Measurements from ENCODE around the gene PNLIPRP1.

Gene PNLIPRP1

DNA sequence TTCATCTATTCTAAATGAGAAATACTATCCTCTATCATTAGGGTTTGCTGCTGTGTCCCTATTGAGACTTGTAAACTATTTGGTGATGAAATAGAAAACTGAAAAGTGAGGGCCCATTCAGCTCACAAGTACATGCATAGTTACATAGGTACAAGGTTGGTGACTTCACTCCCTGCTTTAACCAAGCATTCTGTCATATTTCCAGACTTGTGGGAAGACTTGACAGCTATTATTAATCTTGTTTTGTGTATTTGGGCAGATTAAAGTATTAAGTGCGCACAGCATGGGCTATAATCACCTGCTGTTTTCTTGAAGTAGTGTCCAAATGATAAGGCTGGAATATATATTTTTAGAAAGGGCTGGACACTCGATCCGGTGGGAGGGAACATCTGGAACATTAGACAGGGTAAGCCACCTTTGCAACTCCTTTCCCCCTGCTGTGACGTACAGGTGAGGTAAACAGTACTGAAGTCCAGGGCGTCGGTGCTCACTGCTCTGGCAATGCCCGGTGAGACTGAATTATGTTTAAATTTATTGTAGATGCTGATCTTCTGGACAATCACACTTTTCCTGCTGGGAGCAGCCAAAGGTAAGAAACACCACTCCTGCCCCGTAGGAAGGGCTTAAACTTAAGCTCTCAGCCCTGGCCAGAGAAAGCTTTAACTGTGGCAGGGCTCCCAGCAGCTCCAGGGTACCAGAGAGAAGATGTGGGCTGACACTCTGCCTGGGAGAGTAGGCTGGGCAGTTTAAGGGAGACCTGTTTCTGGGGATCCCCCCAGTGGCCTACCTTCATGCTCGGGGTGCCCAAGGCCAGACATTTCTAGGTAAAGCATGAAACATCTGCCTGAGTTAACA, at the start of gene PNLIPRP1:
Gene PNLIPRP1, plus strand, starts transcription at position 370 of the 855 bp plus-strand sequence. Its CDS starts 171 bp downstream, at position 541.
- DNase-seq = no peak

DNA sequence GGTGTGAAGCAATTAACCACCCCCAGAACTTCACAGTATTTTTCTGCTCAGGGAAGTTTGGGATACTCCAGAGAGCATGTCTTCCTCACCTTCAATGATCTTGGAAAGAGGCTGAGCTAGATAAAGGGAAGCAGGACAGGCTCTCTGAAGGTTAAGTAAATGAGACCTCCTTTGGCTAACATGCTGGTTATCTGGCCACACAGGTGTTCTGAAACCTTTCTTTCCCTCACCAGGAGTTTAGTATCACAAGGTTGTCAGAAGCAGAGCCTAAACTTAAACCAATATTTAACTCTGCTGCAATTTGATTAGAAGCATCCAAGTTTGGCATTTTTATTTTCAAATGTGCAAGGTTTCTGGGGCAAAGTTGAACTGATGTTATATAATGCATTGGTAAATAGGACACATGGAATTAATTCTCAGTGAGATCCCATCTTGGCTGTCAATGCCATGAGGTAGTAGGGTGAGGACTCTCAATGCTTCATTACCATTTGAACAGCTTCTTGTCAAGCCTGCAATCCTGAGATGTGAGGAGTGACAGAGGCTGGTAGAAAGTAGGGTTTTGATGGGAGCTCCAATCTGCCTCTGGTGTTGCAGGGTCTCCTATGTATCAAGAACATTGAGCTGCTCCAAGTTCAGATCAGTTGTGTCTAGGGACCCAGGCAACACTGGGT, 48.6 kb upstream of the PNLIPRP1 start:
- DNase-seq = no peak

DNA sequence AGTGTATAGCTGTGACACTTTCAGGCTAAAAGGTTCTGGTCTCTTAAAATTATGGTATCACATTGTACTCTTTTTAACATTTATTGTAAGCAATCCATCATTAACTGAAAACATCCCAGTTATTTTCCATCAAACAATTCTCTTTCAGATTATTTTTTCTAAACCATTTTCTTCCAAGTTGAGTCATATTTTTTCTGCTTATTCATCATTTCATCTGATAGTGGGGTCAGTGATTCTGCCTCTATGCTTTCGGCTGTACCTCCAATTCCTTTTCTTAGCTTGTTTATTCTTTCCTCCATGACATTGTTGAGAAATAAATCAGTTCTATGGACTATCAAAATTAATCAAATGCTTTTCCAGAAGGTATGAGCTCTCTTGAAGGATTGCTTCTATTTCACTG, 45.6 kb upstream of the PNLIPRP1 start:
- DNase-seq = no peak

DNA sequence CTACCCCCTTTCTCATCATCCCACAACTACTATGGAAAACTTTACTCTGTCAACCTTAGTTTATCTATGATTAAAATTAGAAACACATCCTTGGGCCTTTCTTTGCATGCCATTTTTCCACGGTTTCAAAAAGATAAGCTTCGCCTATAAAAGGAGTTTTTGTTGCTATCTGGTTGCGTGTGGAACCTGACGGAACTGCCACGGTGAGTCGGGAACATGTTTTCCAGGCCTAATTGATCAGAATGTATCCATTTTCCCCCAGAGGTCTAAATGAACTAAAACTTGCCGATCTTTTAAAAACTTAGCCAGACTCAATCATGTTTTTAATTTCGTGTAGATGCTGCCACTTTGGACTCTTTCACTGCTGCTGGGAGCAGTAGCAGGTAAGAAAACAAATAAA, 45.0 kb upstream of the PNLIPRP1 start, which contains the start of gene PNLIP:
Gene PNLIP, plus strand, starts transcription at position 176 of the 400 bp plus-strand sequence. Its CDS starts 162 bp downstream, at position 338.
- DNase-seq = no peak

DNA sequence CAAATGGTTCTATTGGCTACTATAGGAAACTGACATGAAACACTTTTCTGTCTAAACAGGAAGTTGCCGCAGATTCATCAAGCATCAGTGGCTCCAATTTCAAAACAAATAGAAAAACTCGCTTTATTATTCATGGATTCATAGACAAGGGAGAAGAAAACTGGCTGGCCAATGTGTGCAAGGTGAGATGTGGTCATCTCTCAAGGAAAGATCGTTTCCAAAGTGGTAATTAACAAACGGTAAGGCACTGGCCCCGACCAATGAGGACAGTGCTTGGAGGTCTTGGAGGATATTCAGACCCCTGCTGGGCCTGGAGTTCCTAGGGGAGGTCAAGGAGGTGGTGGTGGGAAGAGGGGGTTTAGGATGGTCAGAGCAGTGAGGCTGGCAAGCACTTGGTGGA, 42.5 kb upstream of the PNLIPRP1 start:
- no peak for DNase-seq

DNA sequence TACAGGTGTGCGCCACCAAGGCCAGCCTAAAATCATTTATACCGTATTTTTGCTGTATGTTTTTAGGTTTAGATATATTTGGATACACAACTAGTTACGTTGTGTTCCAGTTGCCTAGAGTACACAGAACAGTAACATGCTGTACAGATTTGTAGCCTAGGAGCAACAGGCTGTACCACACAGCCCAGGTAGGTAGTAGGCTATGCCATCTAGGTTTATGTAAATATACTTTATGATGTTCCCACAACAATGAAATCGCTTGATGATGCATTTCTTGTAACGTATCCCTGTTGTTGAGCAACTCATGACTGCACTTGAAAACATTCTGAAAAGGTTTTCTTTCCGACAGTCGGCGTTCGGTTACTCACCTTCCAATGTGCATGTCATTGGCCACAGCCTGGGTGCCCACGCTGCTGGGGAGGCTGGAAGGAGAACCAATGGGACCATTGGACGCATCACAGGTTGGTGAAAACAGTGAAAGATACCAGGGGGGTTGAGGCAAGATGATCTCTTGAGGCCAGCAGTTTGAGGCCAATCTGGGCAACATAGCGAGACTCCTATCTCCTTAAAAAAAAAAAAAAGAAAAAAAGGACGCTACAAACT, 37.3 kb upstream of the PNLIPRP1 start:
- DNase-seq = no peak

DNA sequence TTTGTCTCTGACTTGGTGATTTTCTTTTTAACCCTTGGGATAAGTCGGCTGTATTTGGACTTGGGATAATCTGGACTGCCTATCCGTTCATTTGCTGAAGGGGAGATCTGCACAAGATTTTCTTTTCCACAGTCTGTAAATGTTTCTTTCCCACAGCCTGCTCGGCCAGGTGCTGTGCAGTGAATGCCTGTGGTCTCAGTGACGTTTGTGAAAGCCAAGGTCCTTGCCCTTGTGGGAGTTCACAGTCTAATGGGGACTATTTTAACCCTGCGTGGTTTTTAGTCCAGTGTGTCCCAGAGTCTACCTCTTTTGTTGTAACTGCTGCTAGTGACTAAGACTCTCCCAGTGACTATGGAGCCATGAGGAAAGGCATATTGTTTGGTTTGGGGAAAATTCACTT, 36.1 kb upstream of the PNLIPRP1 start:
- no peak for DNase-seq

DNA sequence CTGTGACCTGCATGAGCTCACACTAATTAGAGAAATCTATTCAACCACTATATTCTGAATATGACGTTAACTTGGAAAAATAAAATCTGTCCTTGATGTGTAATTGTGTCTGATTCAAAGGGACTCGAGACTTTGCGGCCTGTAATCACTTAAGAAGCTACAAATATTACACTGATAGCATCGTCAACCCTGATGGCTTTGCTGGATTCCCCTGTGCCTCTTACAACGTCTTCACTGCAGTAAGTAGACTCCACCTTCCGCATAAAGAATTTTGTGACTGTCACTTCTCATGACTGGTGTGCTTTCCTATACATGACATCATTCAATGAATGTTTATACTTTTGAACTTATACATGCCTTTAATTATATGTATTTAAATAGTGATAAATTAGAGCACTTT, 34.9 kb upstream of the PNLIPRP1 start:
- no peak for DNase-seq

DNA sequence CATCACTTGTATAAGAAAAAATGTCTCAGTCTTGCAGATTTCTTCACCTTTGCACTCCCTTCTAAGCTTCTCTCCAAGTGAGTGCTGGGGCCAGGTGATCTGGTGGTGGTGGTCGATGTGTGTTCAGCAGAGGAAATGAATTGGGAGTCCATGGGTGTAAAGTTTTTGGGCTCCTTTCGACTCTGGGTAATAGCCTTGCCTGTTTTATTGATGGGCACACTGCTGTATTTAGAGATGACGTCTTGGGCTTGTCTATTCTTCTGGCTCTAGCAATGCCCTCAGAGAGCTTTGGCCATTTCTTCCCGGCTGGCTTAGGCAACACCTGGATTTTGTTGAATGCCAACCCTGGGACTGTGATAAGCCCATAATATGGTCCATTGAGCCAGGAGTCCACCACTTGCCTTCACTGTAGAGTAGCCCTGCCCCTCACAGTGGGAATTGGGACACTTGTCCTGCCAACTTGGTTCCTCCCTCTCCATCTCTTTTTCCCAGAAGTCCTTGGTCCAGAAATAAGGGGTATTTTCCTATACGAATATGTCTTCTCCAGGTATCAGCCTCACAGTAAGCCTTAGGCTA, 33.4 kb upstream of the PNLIPRP1 start:
- no peak for DNase-seq

DNA sequence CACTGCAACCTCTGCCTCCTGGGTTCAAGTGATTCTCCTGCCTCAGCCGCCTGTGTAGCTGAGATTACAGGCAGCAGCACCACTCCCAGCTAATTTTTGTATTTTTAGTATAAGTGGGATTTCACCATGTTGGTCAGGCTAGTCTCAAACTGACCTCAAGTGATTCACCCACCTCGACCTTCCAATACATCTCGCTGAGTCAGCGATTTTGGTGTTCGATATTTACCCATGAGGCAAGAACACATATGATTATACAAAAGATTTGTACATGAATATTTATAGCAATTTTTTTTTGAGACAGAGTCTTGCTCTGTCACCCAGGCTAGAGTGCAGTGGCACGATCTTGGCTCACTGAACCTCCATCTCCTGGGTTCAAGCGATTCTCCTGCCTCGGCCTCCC, 25.2 kb upstream of the PNLIPRP1 start:
- no peak for DNase-seq

DNA sequence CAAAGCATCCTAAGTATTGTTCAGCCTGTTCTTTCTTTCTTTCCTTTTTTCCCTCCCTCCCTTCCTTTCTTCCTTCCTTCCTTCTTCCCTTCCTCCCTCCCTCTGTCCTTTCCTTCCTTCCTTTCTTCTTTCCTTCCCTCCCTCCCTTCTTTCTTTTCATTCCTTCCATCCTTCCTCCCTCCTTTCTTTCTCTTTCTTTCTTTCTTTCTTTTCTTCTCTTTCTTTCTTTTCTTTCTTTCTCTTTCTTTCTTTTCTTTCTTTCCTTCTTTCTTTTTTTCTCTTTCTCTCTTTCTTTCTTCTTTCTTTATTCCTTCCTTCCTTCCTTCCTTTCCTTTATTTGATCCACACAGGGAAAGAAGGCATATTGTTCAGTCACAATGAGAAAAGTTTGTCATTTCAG, 23.8 kb upstream of the PNLIPRP1 start:
- DNase-seq = no peak

DNA sequence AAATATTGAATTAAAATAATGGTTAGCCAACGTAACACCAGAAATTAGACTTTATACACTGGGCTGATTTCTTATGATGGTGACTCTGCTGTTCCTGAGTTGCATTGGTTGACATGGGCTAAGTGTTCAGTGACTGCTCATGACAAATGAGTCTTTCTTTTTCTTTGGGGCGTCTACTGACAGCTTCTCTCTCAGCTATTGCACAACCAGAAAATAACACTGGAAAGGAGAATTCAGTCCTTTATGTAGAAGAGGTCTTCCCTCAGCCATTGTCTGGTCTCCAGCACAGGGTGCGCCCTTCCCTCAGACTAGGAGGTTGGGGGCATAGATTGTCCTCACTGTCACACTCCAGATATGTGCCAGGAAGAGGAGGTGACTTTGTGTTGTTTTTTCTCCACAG, 23.4 kb upstream of the PNLIPRP1 start:
- no peak for DNase-seq

DNA sequence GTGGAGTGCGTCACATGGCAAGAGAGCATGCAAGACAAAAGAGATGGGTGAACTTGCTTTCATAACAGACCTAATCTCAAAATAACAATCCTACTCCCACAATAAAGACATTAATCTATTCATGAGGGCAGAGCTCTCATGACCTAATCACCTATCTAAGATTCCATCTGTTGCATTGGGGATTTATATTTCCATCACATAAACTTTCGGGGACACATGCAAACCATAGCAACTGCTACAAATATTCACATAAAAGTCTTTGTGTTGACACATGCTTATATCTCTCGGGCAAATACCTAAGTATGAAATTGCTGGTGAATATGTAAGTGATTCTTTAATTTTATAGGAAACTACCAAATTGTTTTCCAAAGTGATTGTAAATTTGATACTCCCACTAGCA, 16.0 kb upstream of the PNLIPRP1 start:
- DNase-seq = no peak

DNA sequence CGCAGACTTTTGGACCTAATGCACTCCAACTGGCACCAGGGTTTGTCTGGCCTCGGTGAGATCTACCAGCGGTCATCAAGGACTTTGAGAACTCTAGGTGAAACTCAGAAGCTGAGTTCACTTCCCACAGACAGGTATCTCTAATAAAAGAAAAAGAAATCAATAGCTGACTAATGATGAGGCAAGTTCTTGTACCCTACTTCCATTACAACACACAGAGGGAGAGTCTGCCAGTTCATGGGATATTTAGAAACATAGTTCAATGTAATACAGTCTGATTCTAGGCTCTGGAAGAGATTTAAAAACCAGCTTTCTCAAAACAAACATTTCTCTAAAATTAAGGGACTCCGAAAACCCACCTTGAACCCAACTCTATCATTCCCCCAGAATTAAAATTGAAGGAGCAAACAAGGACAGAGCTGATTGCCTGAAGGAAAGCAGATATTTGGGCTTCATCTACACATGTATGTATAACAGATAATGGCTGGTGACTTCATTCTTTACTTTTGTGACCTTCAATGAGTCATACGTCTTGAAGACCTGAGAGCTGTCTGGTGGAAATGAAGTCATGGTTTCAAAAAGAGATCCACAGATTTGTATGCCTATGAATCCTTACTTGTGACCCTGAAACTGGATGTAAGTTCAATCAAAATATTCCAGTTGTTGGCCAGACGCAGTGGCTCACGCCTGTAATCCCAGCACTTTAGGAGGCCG, 2.7 kb upstream of the PNLIPRP1 start:
- no peak for DNase-seq

DNA sequence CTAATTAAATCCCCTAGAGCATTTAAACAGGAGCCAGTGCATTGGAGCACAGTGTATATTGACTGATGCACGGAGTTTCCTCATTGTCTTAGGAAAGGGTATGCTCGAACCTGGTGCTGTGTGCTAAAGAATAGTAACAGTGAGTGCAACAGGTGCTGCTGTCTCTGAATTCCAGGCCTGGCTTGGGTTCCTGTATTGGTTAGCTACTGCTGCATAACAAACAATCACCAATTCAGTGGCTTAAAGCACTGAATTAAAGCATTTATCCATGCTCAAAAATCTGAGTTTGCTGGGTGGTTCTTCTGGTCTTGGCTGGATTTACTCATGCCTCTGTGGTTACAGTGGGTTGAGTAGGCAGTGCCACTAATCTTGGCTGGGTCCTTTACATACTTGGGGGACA, 1.8 kb upstream of the PNLIPRP1 start:
- no peak for DNase-seq

DNA sequence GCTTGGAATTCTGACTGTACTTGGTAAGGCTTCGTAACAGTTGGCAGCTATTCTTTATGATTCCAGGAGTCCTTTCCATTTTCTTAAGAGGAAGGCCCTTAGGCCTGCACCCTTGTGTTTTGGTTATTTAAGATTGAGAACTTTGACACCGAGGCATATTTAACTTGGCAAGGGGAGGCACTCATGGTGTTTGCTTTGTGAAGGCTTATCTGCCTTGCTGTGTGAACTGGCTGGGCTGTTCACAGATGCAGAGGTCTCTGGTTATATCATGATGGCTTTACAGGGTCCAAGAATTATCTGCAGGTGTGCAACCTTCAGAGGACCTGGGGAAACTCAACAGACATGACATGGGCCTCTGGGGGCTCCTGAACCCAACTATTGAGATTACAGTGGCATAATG, 833 bp upstream of the PNLIPRP1 start:
- DNase-seq = no peak

DNA sequence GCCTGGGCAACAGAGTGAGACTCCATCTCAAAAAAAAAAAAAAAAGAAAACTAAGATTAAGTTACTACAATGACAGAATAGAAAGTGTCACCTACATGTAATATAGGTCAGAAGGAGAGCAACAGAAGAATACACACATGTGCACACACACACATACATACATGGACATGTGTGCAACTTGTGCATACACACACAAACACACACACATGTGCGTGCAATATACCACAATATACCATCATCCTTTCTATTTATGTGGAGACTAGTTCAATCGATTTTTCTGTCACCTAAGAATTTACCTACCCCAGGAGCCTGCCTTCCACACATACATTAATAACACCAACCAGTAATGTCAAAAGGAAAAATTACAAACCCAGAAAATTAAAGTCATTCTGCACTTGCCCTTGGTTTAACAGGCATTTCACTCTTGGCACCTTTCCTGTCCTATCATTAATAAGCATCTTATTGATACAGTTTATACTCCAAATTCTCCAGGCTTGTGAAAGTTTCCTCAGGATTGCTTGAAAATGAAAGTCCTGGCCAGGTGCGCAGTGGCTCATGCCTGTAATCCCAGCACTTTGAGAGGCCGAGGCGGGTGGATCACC, 2.5 kb downstream of the PNLIPRP1 start:
- no peak for DNase-seq

DNA sequence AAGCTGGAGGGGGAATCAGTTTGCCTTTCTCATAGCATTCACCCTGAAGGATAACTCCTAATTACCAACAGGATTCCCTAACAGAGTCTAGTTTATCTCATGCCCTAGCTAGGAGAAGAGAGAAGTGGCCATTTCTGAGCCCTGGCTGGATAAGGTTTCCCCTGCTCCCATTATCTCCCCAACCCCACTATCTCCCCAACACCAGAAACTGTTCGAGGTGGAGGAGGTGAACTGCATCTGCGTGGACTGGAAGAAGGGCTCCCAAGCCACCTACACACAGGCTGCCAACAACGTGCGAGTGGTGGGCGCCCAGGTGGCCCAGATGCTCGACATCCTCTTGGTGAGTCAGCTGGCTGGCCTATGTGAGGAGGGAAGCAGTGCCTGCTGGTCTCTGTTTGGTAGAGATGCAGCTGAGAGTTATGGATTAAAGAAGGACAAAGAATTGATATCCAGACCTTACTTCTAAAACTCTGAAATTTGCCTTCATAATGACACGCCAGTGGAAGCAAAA, 3.8 kb downstream of the PNLIPRP1 start:
- no peak for DNase-seq

DNA sequence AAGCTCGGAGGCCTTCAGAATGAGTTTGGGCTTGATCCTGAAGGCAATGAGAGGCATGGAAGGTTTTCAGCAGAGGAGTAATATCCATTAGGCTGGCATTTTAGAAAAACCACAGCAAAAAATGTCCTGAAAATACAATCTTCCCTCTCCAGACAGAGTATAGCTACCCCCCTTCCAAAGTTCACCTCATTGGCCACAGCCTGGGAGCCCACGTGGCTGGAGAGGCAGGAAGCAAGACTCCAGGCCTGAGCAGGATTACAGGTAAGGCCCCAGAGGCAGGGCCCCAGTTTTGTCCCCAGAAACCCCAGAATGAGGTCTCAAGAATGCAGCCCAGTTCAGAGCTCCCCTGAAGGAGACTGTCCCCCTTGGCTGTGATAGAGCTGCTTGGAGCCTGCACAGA, 5.3 kb downstream of the PNLIPRP1 start:
- no peak for DNase-seq

DNA sequence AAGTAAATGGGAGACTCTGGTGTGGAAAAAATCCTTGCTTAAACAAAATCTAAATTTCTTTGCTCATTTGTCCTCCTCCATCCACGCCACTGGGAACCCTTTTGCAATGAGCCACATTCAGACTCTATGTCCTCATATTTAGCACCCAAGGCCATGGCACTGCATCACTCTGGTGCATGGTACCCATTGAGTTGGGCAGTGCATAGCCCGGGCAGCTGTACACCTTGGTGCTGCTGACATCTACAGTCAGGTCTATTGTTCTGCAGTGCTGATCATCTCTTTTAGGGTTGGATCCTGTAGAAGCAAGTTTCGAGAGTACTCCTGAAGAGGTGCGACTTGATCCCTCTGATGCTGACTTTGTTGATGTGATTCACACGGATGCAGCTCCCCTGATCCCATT, 6.8 kb downstream of the PNLIPRP1 start:
- no peak for DNase-seq

DNA sequence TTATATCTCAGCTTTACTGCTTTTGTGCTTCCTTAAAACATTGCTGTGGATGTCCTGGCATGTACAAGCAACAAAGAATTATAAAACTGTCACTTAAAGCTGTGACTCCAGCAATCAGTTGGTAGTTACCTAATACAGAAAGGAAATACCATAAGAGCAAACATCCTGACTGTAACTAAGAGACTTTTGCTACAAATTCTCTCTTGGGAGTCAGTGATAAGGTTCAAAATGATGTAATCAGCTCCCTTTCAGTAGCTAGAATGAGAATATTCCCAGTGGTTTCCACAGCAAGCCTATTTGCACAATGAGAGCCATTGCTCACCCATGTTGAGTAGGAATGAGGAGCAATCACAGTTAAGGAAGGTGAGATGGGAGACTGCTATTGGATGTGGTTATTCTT, 7.6 kb downstream of the PNLIPRP1 start:
- no peak for DNase-seq

DNA sequence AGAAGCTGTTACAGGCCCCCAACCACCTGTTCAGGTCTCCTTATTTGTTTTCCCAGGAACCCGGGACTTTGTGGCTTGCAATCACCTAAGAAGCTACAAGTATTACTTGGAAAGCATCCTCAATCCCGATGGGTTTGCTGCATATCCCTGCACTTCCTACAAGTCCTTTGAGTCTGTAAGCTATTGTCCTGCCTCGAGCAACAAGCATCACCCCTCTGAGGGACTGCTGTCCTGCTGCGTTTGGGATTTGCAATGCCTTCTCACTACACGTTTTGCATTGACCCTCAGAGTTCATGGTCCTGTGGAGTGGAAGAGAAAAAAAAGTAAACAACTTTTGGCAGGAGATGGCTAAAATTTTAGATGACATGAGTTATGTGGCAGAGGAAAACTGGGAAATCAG, 9.2 kb downstream of the PNLIPRP1 start:
- DNase-seq = no peak

All from NCI-H1105 treated with DMSO at 0.1 percent for 48 hours (cell line).